GM19023 (cell line): ENCODE measurements around the gene SPACA1.

Experiments
- ATAC-seq: cut with Tn5 transposase; IDR thresholded peaks from one replicate; pipeline ENCODE4 v1.9.1; 2021; ENCODE audit warnings: mild to moderate bottlenecking, moderate library complexity; ENCODE audit not compliant: unreplicated experiment

The SPACA1 gene

DNA sequence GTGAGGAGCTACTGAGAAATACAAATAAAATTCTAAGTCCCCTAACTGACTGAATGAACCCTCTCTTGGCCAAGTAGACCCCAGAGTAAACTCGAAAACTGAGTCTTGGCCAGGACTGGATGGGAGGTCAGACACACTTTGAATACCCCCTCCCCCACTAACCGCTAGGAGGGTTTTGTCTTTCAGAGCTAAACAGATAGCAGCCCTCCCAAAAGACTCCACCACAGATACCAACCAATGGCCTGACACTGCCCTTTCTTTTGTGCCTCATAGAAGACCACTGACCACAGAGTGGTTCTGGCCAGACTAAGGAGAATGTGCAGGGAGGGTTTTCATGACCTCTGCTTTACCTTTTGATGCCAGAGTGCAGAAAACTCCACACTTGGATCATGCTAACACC, 42.1 kb downstream of the SPACA1 start:
- no peak for ATAC-seq

DNA sequence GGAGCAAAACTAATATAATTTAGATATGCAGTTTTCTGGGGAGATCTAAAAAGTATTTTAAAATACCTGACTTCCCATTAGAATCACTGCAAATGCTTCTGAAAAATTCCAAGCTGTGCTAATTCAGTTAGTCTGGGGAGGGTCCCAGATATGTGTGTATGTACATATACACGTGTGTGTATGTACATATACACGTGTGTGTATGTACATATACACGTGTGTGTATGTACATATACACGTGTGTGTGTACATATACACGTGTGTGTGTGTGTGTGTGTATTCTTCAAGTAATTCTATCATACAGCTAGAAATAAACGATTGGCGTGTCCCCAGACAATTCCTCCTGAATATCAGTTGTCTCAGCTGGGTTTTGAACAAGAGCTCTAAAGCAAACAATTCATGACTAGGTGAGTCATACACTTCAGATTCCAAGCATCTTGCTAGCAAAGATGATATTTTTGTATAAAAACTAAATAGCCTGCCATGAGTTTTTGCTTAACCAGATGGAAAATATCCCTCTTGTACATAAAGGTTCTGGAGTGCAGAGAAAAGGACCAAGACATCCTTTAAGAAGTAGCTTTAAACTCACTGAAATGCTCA, 58.2 kb downstream of the SPACA1 start:
- no peak for ATAC-seq

DNA sequence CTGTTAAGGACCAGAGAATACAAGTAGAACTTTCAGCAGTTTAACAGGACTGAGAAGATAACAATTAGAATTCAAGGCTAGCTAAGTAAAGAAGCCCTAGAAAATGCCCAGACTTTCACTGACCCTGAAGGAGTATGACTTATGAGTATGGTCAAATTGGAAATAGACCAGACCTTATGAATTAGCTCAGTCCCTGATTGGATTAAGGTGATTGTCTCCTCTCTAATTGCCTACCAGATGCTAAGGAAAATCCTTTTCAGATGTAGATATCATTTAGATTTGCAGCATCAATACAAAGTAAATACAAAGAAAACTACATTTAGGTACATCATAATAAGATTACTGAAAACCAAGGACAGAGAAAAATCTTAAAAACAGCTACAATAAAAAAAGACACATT, 59.6 kb downstream of the SPACA1 start:
- no peak for ATAC-seq

- no peak for ATAC-seq
Observed at GRCh38 chr6:88111991-88112390, 64.3 kb downstream of the SPACA1 start.

- ATAC-seq, result peak; percentile 62
Observed at GRCh38 chr6:88114838-88115237, 67.2 kb downstream of the SPACA1 start.

DNA sequence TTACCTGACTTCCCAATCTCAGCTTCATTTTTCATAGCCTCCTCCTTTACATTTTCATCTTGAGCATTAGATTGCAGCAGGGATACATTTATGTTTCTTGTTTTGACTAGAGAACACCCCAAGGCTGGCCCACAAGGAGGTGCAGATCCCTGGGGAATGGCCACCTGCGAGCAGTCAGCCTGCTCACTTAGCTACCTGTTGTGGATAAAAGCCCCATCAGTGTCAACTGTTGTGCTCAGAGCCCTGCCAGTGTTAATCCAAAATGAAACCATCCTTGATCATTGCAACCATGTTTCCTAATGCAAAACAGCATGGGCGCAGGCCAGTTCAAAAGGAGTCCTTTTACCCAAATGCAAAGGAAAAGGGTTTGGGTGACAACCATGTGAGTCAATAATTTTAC, 67.7 kb downstream of the SPACA1 start:
- no peak for ATAC-seq

GRCh38 chr6:88116276-88116675, 68.6 kb downstream of the SPACA1 start:
- ATAC-seq, result no peak
